ENCODE measurements around the gene CPVL.

Gene CPVL

DNA sequence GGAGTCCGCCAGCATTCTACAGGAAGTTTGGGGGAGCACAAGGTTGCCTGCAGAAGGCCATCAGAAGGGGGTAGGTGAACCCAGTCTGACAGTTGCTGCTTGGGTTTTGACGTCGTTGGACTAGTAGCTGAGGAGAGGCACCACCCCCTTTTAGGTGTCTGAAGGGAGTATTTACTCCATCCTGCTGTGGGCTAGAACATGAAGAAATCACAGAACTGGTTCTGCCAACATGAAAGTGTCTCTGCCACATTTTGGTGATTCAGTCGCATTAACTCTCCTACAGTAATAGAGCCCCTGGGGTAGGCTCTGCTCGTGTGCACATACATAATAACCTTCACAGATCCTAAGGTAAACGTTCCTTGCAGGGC lies 187.4 kb downstream of the CPVL start:
- no peak for DNase-seq

DNA sequence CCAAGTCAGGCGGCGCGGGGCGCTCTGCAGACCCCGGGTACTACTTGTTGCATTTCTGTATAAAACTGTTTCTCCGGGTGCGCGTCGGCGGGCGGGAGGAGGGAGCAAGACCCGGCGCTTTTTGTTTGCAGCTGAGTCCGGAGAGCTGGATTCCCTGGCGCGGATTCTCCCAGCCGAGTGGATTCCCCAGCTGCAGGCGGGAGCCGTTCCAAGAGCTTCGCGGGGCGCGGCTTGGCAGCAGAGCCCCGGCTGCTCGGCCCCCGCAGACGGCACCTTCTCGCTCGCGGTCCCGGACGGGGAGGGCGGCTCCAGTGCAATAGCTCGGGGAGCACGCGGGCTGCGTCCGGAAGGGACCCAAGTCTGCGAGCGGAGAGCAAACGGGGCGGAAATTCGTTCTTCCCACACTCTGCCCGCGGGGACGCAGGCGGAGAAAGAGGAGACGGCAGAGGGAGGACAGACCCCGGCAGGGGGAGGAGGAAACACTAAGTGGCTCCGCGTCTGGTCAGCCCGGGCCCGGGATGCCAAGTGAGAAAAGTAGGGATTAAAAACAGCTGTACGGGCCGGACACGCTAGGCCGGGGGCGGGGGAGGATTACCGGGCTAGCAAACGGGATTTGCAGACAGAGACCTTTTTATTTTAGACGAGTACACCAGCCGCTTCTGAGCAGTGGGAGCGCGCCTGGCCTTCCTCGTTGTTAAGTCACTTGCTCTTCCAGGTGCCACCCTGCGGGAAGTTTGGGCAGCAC lies 187.9 kb downstream of the CPVL start, which contains the start of gene TRIL:
TRIL (minus strand) TSS at position 96 of the 745 bp plus-strand sequence. CDS start 284 bp downstream, outside the sequence.
- DNase-seq: no peak

DNA sequence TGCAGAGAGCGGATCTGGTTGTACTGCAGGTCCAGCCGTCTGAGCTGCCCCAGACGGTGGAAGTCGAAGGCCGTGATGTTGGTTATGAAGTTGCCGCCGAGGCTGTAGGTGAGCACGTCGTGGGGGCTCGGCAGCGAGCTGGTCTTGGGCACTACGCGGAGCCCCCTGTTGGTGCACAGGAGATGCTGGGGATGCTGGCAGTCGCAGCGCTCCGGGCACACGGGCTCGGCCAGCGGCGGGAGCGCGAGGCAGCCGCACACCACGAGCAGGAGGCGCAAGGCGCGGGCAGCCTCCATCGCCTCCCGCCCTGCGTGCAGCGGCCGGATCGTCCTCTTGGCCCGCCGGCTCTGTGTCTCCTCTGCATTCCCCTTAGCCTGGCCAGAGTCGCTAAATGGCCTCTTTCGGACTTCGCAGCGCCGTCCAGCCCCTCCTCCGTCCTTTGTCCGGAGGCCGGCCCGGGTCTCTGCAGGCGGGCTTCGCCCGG lies 188.5 kb downstream of the CPVL start:
- no peak for DNase-seq

GRCh38 chr7:28957064-28957750 lies 189.1 kb downstream of the CPVL start:
- peak; percentile 16 for DNase-seq

- DNase-seq: peak; percentile 17
Measured at GRCh38 chr7:28956608-28957063, 189.7 kb downstream of the CPVL start.

DNA sequence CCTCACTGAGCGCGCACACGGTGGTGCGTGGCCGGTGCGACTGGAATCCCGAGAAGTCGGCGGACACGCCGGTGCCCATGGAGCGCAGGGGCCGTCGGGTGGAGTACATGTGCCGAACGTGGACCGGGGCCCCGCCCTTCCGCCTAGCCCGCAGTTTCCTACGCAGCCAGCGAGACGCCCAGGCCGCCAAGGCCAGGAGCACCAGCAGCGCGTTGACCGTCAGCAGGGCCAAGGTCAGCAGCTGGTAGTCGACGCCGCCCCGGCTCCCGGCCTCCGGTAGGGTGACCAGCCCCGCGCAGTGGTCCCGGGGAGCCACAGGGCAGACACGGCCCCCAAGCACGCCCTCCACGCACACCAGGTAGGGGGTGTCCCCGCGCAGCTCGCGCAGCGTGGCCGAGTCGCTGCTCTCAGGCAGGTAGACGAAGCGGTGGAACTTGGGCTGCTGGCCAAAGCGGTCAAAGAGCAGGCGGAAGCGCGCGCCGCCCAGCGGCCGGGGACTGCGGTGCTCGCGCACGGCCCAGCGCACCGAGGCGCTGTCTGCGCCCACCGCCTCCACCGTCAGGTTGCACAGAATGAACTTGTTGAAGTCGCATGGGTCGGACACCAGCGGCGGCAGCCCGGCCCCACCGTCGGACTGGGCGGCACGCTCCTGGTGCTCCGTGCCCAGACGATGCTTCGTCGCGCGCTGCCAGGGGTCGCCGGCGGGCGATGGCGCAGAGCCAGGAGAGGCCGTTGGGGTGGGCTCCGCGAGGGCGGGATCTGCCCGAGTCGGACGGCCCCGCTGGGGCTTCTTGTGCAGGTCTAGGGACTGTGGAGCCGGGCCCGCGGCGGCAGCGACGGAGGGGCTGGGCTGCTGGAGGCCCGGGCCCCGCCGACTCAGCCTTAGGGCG lies 190.4 kb downstream of the CPVL start:
- peak; percentile 21 for DNase-seq

- DNase-seq: no peak
Measured at GRCh38 chr7:28955356-28955717, 191.0 kb downstream of the CPVL start.

GRCh38 chr7:28954946-28955345 lies 191.4 kb downstream of the CPVL start:
- DNase-seq: no peak

- no peak for DNase-seq
Measured at GRCh38 chr7:28954471-28954870, 191.9 kb downstream of the CPVL start.

GRCh38 chr7:28953633-28954032 lies 192.7 kb downstream of the CPVL start:
- DNase-seq: no peak

Measured in activated T-cell treated with anti-CD3 and anti-CD28 coated beads, Interleukin-2, amount 50 U/mL, for 1 hour (primary cell).